GM12892 (cell line): ENCODE measurements around the gene BUB3.
"Not testable (repeated sequence)": the region's sequence is repeated elsewhere in the genome, so short reads cannot be mapped to it uniquely, and the experiment has no call there.

Experiments used
- POLR2A ChIP-seq: IDR thresholded peaks from 2 replicates; pipeline ENCODE4 v1.6.1; 2011; ENCODE audit warnings: low read depth, low read length, control low read depth
- POLR2AphosphoS5 ChIP-seq: IDR thresholded peaks from 2 replicates; pipeline ENCODE4 v1.6.1; 2011; ENCODE audit warnings: low read depth, low read length, control low read depth

DNA sequence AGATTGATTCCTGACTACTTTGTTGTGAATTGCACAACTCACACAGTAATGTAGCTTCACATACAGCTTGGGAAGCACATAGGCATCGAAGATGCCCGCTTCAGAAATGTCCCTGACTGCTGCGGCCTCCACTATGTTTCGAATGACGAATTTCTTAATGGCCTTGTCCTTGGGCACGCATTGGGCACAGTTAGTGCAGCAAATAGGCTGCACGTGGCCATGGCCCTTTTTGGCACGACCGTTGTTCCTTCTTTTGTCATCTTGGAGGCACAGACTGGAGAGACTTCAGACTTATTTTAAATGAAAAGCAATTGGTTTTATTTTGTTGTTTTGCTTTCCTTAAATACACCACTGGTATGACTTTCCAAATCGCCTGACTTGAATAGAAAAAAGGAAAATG is 17.4 kb downstream of the BUB3 start:
- not testable (repeated sequence) for TF ChIP-seq POLR2A, POLR2AphosphoS5
